ENCODE results near the gene C10orf95.

C10orf95 gene

GRCh38 chr10:102479651-102480050 lies 28.3 kb upstream of the C10orf95 start:
- TF ChIP-seq CTCF (IDR thresholded peaks at IDR 0.05; ENCODE audit: insufficient read depth, low read length) (no peak), POLR2AphosphoS5 (IDR thresholded peaks at IDR 0.05; ENCODE audit: low read depth) (no peak), SPI1 (IDR thresholded peaks at IDR 0.05; ENCODE audit: borderline replicate concordance, low read depth) (no peak), GABPA (IDR thresholded peaks at IDR 0.05; ENCODE audit: low read depth) (no peak), REST (IDR thresholded peaks at IDR 0.05; ENCODE audit: insufficient replicate concordance, low read depth) (no peak)
- no peak overlapping the region for H3K27ac ChIP-seq (replicated peaks)
- DNase-seq (ENCODE audit: low read depth in 1 of 2, low spot score in 1 of 2) = no peak
- no peaks in the 10 kb centered on the region for H3K27me3 ChIP-seq (ENCODE audit: insufficient read depth, poor library complexity, severe bottlenecking)
- H3K4me3 ChIP-seq (replicated peaks; ENCODE audit: insufficient read depth, low read length) = no peak overlapping the region

- Histone ChIP-seq H3K27ac (replicated peaks) (no peak overlapping the region), H3K27me3 (ENCODE audit: insufficient read depth, poor library complexity, severe bottlenecking) (no peaks in the 10 kb centered on the region), H3K4me3 (replicated peaks; ENCODE audit: insufficient read depth, low read length) (no peak overlapping the region)
- no peak for DNase-seq (ENCODE audit: low read depth in 1 of 2, low spot score in 1 of 2)
- no peak for TF ChIP-seq REST (IDR thresholded peaks at IDR 0.05; ENCODE audit: insufficient replicate concordance, low read depth)
- no peak; the same call in 1 of the 2 replicates for TF ChIP-seq POLR2AphosphoS5 (IDR thresholded peaks at IDR 0.05; ENCODE audit: low read depth)
- TF ChIP-seq GABPA (IDR thresholded peaks at IDR 0.05; ENCODE audit: low read depth) = no peak
- TF ChIP-seq CTCF (IDR thresholded peaks at IDR 0.05; ENCODE audit: insufficient read depth, low read length) = no peak
- no peak for TF ChIP-seq SPI1 (IDR thresholded peaks at IDR 0.05; ENCODE audit: borderline replicate concordance, low read depth)
Observed at GRCh38 chr10:102476466-102477141, 25.3 kb upstream of the C10orf95 start.

GRCh38 chr10:102475451-102476040 lies 24.2 kb upstream of the C10orf95 start:
- DNase-seq (ENCODE audit: low read depth in 1 of 2, low spot score in 1 of 2) = no peak
- Histone ChIP-seq H3K27ac (replicated peaks) (no peak overlapping the region), H3K4me3 (replicated peaks; ENCODE audit: insufficient read depth, low read length) (no peak overlapping the region), H3K27me3 (ENCODE audit: insufficient read depth, poor library complexity, severe bottlenecking) (no peaks in the 10 kb centered on the region)
- TF ChIP-seq SPI1 (IDR thresholded peaks at IDR 0.05; ENCODE audit: borderline replicate concordance, low read depth) (no peak), POLR2AphosphoS5 (IDR thresholded peaks at IDR 0.05; ENCODE audit: low read depth) (no peak), GABPA (IDR thresholded peaks at IDR 0.05; ENCODE audit: low read depth) (no peak), REST (IDR thresholded peaks at IDR 0.05; ENCODE audit: insufficient replicate concordance, low read depth) (no peak), CTCF (IDR thresholded peaks at IDR 0.05; ENCODE audit: insufficient read depth, low read length) (no peak)
